HepG2 (cell line): ENCODE measurements around the gene ARL10. TPM values are rescaled to one million over a fixed set of nuclear protein-coding genes. Genes with fewer than 3 reads are reported as not detected.

Experiments
- ARNT2 ChIP-seq: sonication (generic); formaldehyde crosslinking; IDR thresholded peaks from 2 replicates; pipeline ENCODE4 v1.8.0; 2022; ENCODE audit warnings: mild to moderate bottlenecking, low read depth, missing genetic modification reagents, moderate library complexity
- ATM ChIP-seq: fragments of 450-650 bp; IDR thresholded peaks from 2 replicates; pipeline ENCODE4 v1.7.1; 2017; ENCODE audit warnings: mild to moderate bottlenecking, borderline replicate concordance
- BHLHE40 ChIP-seq: IDR thresholded peaks from 2 replicates; pipeline ENCODE4 v1.6.1; 2011; ENCODE audit warnings: low read length, improper control_type of control experiment
- DMAP1 ChIP-seq: IDR thresholded peaks from 2 replicates; pipeline ENCODE4 v1.6.1; 2016
- GATA4 ChIP-seq: sonication (generic); IDR thresholded peaks from 2 replicates; pipeline ENCODE4 v1.6.1; 2016; ENCODE audit warnings: antibody characterized with exemption, low read depth, borderline replicate concordance
- HES4 ChIP-seq: sonication (generic); formaldehyde crosslinking; IDR thresholded peaks from 2 replicates; pipeline ENCODE4 v1.9.0; 2021; ENCODE audit warnings: mild to moderate bottlenecking, missing genetic modification reagents, borderline replicate concordance
- HOXA3 ChIP-seq: sonication (generic); formaldehyde crosslinking; IDR thresholded peaks from 2 replicates; pipeline ENCODE4 v1.5.0; 2020; ENCODE audit warnings: missing genetic modification reagents
- KAT7 ChIP-seq: IDR thresholded peaks from 2 replicates; pipeline ENCODE4 v1.6.1; 2018; ENCODE audit warnings: borderline replicate concordance, missing compliant biosample characterization
- KDM2A ChIP-seq: sonication (generic); formaldehyde crosslinking; IDR thresholded peaks from 2 replicates; pipeline ENCODE4 v1.4.0; 2020; ENCODE audit warnings: low read depth, missing genetic modification reagents, borderline replicate concordance
- LCORL ChIP-seq, 2 experiments: fragments of 450-650 bp in 1 of 2; sonication (generic) in 1 of 2; formaldehyde crosslinking in 1 of 2; IDR thresholded peaks; 2 replicates each; pipeline versions ENCODE4 v1.5.0 to v1.6.1; 2017 to 2020; ENCODE audit warnings: antibody characterized with exemption in 1 of 2, missing genetic modification reagents in 1 of 2
- MXD4 ChIP-seq: IDR thresholded peaks from 2 replicates; pipeline ENCODE4 v1.6.1; 2016; ENCODE audit warnings: mild to moderate bottlenecking, missing biosample characterization, missing genetic modification reagents
- NFE2 ChIP-seq: sonication (generic); formaldehyde crosslinking; IDR thresholded peaks from 2 replicates; pipeline ENCODE4 v1.4.0; 2020; ENCODE audit warnings: missing genetic modification reagents
- RAD21 ChIP-seq: fragments of 450-650 bp; formaldehyde crosslinking; IDR thresholded peaks from 2 replicates; pipeline ENCODE4 v1.5.0; 2020; ENCODE audit warnings: mild to moderate bottlenecking
- SRSF1 ChIP-seq: fragments of 200-400 bp; formaldehyde crosslinking; optimal IDR thresholded peaks from 2 replicates; pipeline ENCODE3; 2017; ENCODE audit warnings: mild to moderate bottlenecking, low read depth, low read length, moderate library complexity
- TAF1 ChIP-seq: sonication (generic); formaldehyde crosslinking; IDR thresholded peaks from 2 replicates; pipeline ENCODE4 v1.4.0; 2020; ENCODE audit warnings: missing genetic modification reagents
- TFDP1 ChIP-seq: IDR thresholded peaks from 2 replicates; pipeline ENCODE4 v1.6.1; 2016; ENCODE audit warnings: missing compliant biosample characterization, missing genetic modification reagents, borderline replicate concordance
- TOE1 ChIP-seq: sonication (generic); formaldehyde crosslinking; IDR thresholded peaks from 2 replicates; pipeline ENCODE4 v1.4.0; 2020; ENCODE audit warnings: mild to moderate bottlenecking, missing genetic modification reagents
- YY1 ChIP-seq: IDR thresholded peaks from 2 replicates; pipeline ENCODE4 v1.6.1; 2011; ENCODE audit warnings: low read length, low read depth, moderate library complexity, mild to moderate bottlenecking; ENCODE audit not compliant: insufficient read depth, insufficient replicate concordance
- ZBTB34 ChIP-seq: sonication (generic); formaldehyde crosslinking; IDR thresholded peaks from 2 replicates; pipeline ENCODE4 v1.8.0; 2022; ENCODE audit warnings: mild to moderate bottlenecking, missing genetic modification reagents
- ZMYM3 ChIP-seq: sonication (generic); formaldehyde crosslinking; IDR thresholded peaks from 2 replicates; pipeline ENCODE4 v1.5.1; 2020; ENCODE audit warnings: mild to moderate bottlenecking, missing genetic modification reagents
- ZNF431 ChIP-seq: sonication (generic); formaldehyde crosslinking; IDR thresholded peaks from 2 replicates; pipeline ENCODE4 v1.9.0; 2022; ENCODE audit warnings: missing genetic modification reagents, low read depth, mild to moderate bottlenecking, borderline replicate concordance
- ZNF460 ChIP-seq: sonication (generic); formaldehyde crosslinking; IDR thresholded peaks from 2 replicates; pipeline ENCODE4 v1.5.1; 2020; ENCODE audit warnings: missing genetic modification reagents, mild to moderate bottlenecking, borderline replicate concordance
- polyA plus RNA-seq, 8 experiments: library from polyadenylated mRNA; depleted of rRNA in 3 of 8; stranded (reverse) in 7 of 8; unstranded in 1 of 8; fragments of >200 nt; fragmentation: Illumina TruSeq in 4 of 8; extraction: Trizol in 4 of 8; gene quantifications; 2 replicates each; pipeline versions ENCODE4 v1.2.1 to v1.2.3, GENCODE V29; 2011 to 2016; ENCODE audit warnings: low read depth in 4 of 8, missing spikeins in 1 of 8, mixed read lengths in 1 of 8; ENCODE audit not compliant: insufficient read depth in 1 of 8
- total RNA-seq, 5 experiments: library from RNA; depleted of rRNA; stranded (reverse); fragments of >200 nt; fragmentation: Illumina TruSeq; extraction: Trizol; gene quantifications; 2 replicates each; pipeline ENCODE4 v1.2.3, GENCODE V29; 2016; ENCODE audit warnings: low read depth in 1 of 5
- TF ChIP-seq, protein P1 (sequence below): IDR thresholded peaks from 2 replicates; pipeline ENCODE4 v1.6.1; 2012; ENCODE audit warnings: low read depth, low read length, improper control_type of control experiment

Gene ARL10
- total and polyA plus RNA-seq, 2 of the 13 experiments (the other 11 are each of a cell fraction or from before 2014, with no cell fraction given) = 0.18 to 0.50 TPM

DNA sequence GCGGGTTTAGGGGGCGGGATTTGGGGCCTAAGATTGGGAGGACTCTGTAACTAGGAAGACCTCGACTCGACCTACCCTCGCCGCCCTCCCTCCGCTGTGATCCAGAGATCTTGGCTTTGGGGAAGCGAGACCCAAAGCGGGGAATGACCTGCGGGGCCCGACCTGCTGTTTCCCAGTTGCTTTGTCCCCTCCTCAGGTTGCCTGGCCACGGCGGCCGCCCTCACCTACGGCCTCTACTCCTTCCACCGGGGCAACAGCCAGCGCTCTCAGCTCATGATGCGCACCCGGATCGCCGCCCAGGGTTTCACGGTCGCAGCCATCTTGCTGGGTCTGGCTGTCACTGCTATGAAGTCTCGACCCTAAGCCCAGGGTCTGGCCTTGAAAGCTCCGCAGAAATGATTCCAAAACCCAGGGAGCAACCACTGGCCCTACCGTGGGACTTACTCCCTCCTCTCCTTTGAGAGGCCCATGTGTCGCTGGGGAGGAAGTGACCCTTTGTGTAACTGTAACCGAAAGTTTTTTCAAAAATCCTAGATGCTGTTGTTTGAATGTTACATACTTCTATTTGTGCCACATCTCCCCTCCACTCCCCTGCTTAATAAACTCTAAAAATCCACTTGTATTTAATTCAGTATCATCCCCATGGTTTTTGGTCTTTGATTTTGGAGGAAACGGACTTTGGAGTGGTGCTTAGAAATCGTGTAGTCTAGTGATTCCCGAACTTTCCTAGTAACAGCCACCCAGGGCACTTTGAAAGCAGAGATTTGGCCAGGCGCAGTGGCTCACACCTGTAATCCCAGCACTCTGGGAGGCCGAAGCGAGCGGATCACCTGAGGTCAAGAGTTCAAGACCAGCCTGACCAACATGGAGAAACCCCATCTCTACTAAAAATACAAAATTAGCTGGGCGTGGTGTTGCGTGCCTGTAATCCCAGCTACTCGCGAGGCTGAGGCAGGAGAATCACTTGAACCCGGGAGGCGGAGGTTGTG is 24.1 kb downstream of the ARL10 start (continued):
- TF ChIP-seq HES4 (CRISPR knock-in tag) = 0 out of 2 replicates have a peak, but pooled peaks have one; percentile 27
- TF ChIP-seq TOE1 (CRISPR knock-in tag) = 0 out of 2 replicates have a peak, but pooled peaks have one; percentile 20
- peak; percentile 22; the same call in 1 of the 2 replicates for TF ChIP-seq HOXA3 (CRISPR knock-in tag)
- TF ChIP-seq DMAP1 (CRISPR knock-in tag) = 0 out of 2 replicates have a peak, but pooled peaks have one; percentile 8
- TF ChIP-seq RAD21 (CRISPR knock-in tag) = peak; percentile 15; the same call in 1 of the 2 replicates
- TF ChIP-seq TFDP1 = 0 out of 2 replicates have a peak, but pooled peaks have one; percentile 6
- peak; percentile 66 for TF ChIP-seq TAF1 (CRISPR knock-in tag)
- no peak for TF ChIP-seq LCORL (IDR thresholded peaks at IDR 0.05)
- TF ChIP-seq LCORL (CRISPR knock-in tag; IDR thresholded peaks at IDR 0.05) = no peak
- no peak for TF ChIP-seq BHLHE40
- TF ChIP-seq KAT7 (CRISPR knock-in tag) = peak; percentile 40; the same call in 1 of the 2 replicates
- TF ChIP-seq YY1 = peak; percentile 90
- TF ChIP-seq KDM2A (CRISPR knock-in tag) = peak; percentile 76; the same call in 1 of the 2 replicates
- peak; percentile 4; the same call in 1 of the 2 replicates for TF ChIP-seq ZNF460 (CRISPR knock-in tag)
- no peak for TF ChIP-seq ZMYM3 (CRISPR knock-in tag)
- TF ChIP-seq GATA4 = peak; percentile 9; the same call in 1 of the 2 replicates
- 0 out of 2 replicates have a peak, but pooled peaks have one; percentile 73 for TF ChIP-seq ZNF431 (CRISPR knock-in tag)
- peak; percentile 53; the same call in 1 of the 2 replicates for TF ChIP-seq ARNT2 (CRISPR knock-in tag)
- no peak for TF ChIP-seq ZBTB34 (CRISPR knock-in tag)
- TF ChIP-seq NFE2 (CRISPR knock-in tag) = peak; percentile 17; the same call in 1 of the 2 replicates
- TF ChIP-seq ATM = no peak
- TF ChIP-seq, protein P1, sequence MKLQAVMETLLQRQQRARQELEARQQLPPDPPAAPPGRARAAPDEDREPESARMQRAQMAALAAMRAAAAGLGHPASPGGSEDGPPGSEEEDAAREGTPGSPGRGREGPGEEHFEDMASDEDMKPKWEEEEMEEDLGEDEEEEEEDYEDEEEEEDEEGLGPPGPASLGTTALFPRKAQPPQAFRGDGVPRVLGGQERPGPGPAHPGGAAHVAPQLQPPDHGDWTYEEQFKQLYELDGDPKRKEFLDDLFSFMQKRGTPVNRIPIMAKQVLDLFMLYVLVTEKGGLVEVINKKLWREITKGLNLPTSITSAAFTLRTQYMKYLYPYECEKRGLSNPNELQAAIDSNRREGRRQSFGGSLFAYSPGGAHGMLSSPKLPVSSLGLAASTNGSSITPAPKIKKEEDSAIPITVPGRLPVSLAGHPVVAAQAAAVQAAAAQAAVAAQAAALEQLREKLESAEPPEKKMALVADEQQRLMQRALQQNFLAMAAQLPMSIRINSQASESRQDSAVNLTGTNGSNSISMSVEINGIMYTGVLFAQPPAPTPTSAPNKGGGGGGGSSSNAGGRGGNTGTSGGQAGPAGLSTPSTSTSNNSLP = 0 out of 2 replicates have a peak, but pooled peaks have one; percentile 4
- no peak for TF ChIP-seq SRSF1
- TF ChIP-seq MXD4 (CRISPR knock-in tag) = 0 out of 2 replicates have a peak, but pooled peaks have one; percentile 5
